Central memory CD8-positive, alpha-beta T cell (primary cell): Measurements from ENCODE around the gene PSMB7.

Experiments
- ATAC-seq: fragments of 150-1000 bp; cut with Tn5 transposase; replicated peaks from 2 replicates; pipeline ENCODE4 v1.10.0; 2022; ENCODE audit warnings: mild to moderate bottlenecking, moderate FRiP score, moderate number of reproducible peaks; ENCODE audit not compliant: poor library complexity, severe bottlenecking; ENCODE audit errors: extremely low read depth
- DNase-seq, 2 donors: peaks; one replicate each; pipeline ENCODE4 v3.0.0; 2021; ENCODE audit warnings: low spot score in 2 of 2
- H3K27ac Mint-ChIP-seq: one replicate; pipeline ENCODE4 v1.8.0; 2022; ENCODE audit warnings: low read depth, mild to moderate bottlenecking, moderate library complexity, mixed read lengths
- H3K27me3 Mint-ChIP-seq: one replicate; pipeline ENCODE4 v1.8.0; 2022; ENCODE audit warnings: mixed read lengths
- H3K36me3 Mint-ChIP-seq: one replicate; pipeline ENCODE4 v1.8.0; 2022; ENCODE audit warnings: mild to moderate bottlenecking, moderate library complexity, mixed read lengths; ENCODE audit not compliant: insufficient read depth
- H3K4me1 Mint-ChIP-seq: one replicate; pipeline ENCODE4 v1.8.0; 2022; ENCODE audit warnings: mixed read lengths
- H3K4me3 Mint-ChIP-seq: one replicate; pipeline ENCODE4 v1.8.0; 2022; ENCODE audit warnings: mild to moderate bottlenecking, moderate library complexity, mixed read lengths
- H3K9me3 Mint-ChIP-seq: one replicate; pipeline ENCODE4 v1.8.0; 2022; ENCODE audit warnings: mixed read lengths

Gene PSMB7

GRCh38 chr9:124354346-124355038 lies 60.8 kb downstream of the PSMB7 start:
- Mint-ChIP-seq H3K36me3 (peaks cover 39% of the 10 kb centered on the region), H3K9me3 (no peaks in the 10 kb centered on the region), H3K27me3 (no peaks in the 10 kb centered on the region), H3K4me1 (peaks cover 36% of the 10 kb centered on the region), H3K4me3 (no peak overlapping the region), H3K27ac (no peak overlapping the region)
- no peak for DNase-seq
- no peak for ATAC-seq

DNA sequence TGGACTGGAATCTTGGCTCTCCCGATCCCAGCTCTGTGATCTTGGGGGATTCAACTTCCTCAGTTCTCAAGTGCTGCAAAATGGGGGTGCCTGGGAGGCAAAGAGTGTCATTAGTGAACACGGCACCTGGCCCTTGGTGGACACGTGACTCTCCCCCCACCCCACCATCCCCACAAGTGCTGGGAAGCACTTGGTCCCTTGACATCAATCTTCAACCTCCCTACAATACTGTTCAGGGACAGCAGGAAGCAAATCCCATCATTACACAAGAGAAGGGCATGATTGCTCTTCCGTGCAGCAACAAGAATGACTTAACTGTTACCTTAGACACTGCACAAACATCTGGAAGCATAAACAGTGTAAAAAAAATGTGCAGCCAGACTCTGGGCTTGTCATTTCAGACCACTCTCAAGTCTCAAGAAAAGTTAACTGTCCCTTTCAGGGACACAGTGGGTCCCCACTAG lies 61.4 kb downstream of the PSMB7 start:
- no peak overlapping the region for H3K27ac Mint-ChIP-seq
- ATAC-seq (no peak), DNase-seq (no peak)
- no peaks in the 10 kb centered on the region for H3K27me3 Mint-ChIP-seq
- H3K36me3 Mint-ChIP-seq: peaks cover 40% of the 10 kb centered on the region
- H3K9me3 Mint-ChIP-seq: no peaks in the 10 kb centered on the region
- H3K4me3 Mint-ChIP-seq: no peak overlapping the region
- peaks cover 34% of the 10 kb centered on the region for H3K4me1 Mint-ChIP-seq

DNA sequence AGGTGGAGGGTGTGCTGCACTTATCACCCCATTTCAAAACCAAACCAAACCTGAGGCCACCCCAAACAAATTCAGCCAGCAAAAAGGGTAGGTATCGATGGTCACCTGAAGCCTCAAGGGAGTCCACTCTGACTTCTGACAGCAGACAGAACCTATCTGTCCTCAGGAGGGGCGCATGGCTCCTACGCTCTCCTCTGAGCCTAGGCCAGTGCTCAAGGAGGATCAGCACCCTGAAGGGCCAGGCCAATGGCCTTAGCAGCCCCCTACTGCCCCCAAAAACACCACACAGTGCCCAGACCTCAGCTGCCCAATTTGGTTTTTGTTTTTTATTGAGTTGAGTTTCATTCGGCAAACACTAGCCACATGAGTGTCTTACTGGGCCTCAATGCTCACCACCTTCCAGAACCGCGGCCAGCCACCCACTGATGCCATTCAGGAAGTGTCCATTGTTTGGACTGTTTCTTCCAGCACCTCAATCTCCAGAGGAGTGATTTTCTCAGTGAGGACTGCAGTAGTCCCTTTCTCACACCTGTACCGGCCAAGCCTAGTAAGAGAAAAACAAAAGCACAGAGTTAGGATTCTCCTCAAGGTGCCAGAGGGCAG lies 62.0 kb downstream of the PSMB7 start:
- H3K36me3 Mint-ChIP-seq: peaks cover 38% of the 10 kb centered on the region
- DNase-seq (no peak), ATAC-seq (no peak)
- H3K27me3 Mint-ChIP-seq: no peaks in the 10 kb centered on the region
- no peaks in the 10 kb centered on the region for H3K9me3 Mint-ChIP-seq
- H3K27ac Mint-ChIP-seq: no peak overlapping the region
- H3K4me3 Mint-ChIP-seq: no peak overlapping the region
- H3K4me1 Mint-ChIP-seq: peaks cover 28% of the 10 kb centered on the region

DNA sequence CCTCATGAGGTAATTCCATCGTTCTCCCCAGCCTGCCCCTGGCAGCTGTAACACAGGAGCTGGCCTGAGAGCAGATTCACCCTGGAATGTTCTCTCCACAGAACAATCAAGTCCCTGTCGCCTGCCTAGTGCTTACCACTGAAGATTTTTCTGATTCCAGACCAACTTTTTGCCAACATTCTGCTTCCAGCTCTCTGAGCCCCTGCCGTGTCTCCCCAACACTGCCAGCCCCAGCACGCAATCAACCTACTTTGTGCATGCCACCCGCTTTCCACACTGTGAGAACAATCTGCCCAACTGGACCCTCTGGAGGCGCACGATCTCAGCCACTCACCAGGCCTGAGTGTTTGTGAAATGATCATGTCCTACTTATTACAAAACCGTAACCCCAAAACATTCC lies 62.6 kb downstream of the PSMB7 start:
- H3K4me1 Mint-ChIP-seq: peaks cover 21% of the 10 kb centered on the region
- peaks cover 42% of the 10 kb centered on the region for H3K36me3 Mint-ChIP-seq
- peak overlapping the region; percentile 35 for H3K27ac Mint-ChIP-seq
- no peak for ATAC-seq
- no peaks in the 10 kb centered on the region for H3K27me3 Mint-ChIP-seq
- H3K4me3 Mint-ChIP-seq: no peak overlapping the region
- H3K9me3 Mint-ChIP-seq: no peaks in the 10 kb centered on the region
- DNase-seq: no peak

DNA sequence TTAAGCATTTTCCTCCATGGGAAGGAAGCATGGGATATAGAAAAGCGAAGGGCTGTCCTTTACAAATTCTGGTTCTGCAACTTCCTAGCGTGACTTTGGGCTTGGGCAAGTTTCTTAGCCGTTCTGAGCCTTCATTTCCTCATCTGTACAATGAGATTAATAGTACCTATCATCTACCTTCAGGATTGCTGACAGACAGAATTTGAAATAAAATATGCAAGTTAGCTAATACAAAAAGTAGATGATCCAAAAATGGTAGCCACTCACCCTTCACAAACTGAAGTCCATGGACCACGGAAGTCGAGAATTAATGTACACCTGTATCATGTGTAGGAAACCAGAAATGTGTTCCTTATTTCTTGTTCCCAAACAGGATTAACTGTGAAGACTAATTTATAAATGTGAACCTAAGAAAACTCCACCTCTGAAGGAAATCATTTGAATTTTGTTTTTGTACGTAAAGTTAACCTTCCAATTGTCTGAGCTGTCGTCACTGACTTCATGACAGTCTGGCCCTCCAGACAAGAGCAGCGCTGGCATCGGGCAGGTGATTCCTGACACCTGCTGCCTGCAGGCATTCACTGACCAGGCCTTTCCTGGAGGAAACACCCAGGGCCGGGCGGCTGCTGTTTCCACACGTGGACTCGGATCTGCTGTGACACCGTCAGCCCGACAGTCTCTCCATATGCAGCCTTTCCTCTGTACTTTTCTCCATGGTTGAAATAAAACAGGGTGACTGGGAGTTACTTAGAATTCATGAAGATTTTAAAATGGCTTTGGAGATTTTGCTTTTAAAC lies 63.4 kb downstream of the PSMB7 start:
- Mint-ChIP-seq H3K27me3 (no peaks in the 10 kb centered on the region), H3K4me3 (no peak overlapping the region), H3K36me3 (peaks cover 42% of the 10 kb centered on the region), H3K4me1 (peaks cover 14% of the 10 kb centered on the region), H3K9me3 (no peaks in the 10 kb centered on the region), H3K27ac (peak overlapping the region; percentile 13)
- DNase-seq (no peak), ATAC-seq (no peak)

- Mint-ChIP-seq H3K36me3 (peaks cover 40% of the 10 kb centered on the region), H3K27ac (peak overlapping the region; percentile 13), H3K4me3 (no peak overlapping the region), H3K27me3 (no peaks in the 10 kb centered on the region), H3K4me1 (peaks cover 8% of the 10 kb centered on the region), H3K9me3 (no peaks in the 10 kb centered on the region)
- ATAC-seq (no peak), DNase-seq (no peak)
Observed at GRCh38 chr9:124350494-124351263, 64.6 kb downstream of the PSMB7 start.

DNA sequence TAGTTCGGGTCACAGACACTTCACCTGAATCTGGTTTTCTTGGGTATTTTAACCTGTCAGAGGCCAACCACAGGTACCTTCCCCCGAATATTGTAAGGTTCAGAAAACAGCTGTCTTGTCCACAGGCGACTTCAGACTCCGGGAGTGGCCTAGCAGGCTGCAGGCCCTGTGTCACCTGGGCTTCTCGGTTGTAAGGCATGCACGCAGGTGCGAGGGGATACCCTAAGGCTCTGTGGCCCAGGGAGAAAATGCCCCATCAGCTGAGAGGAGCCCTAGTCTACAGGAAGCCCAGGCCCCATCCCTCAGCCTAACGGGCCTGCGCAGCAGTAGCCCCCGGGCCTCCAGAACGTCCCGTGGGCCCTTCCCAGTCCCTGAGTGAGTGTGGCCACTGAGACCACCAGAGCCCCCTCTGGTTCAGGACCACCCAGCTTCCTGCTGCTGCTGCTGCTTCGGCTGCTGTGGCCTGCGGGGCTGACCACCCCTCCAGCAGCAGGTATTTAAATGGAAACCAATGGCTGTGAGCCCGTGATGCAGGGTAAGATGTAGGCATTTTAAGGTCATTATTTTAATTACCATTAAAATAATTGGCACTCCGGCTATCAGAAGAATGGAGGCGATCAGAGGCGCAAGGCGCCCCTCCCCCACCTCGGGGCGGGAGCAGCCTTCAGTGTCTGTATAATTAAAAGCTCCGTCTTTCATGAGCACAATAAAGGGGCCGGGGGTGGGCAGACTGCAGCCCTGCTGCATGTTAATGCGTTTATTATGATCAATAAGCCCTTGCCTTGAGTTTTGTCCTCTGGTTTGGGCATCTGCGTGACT lies 65.4 kb downstream of the PSMB7 start:
- H3K27ac Mint-ChIP-seq: no peak overlapping the region
- peaks cover 8% of the 10 kb centered on the region for H3K4me1 Mint-ChIP-seq
- ATAC-seq: no peak
- H3K9me3 Mint-ChIP-seq: no peaks in the 10 kb centered on the region
- H3K27me3 Mint-ChIP-seq: no peaks in the 10 kb centered on the region
- DNase-seq: no peak
- no peak overlapping the region for H3K4me3 Mint-ChIP-seq
- H3K36me3 Mint-ChIP-seq: peaks cover 38% of the 10 kb centered on the region

GRCh38 chr9:124349267-124349666 lies 66.0 kb downstream of the PSMB7 start:
- ATAC-seq: no peak
- no peak overlapping the region for H3K4me3 Mint-ChIP-seq
- no peaks in the 10 kb centered on the region for H3K9me3 Mint-ChIP-seq

DNA sequence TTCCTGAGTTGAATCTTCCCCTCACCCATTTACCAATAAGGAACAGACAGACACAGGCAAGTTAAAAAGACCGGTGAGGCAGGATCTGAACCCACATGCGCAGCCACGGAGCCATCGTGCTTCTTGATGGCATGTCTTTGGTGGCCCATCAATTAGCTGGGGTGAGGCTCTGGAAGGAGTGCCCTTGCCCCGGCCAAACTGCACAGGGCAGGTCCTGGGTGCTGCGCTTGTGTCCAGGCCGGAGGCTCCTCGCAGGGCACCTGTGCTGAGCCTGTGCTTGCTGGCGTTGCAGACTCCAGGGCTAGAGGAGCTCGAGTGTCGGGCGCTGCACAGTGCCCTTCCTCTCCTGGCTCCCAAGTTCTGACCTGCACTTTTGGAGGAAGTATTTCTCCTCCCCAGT lies 66.4 kb downstream of the PSMB7 start:
- Mint-ChIP-seq H3K4me3 (no peak overlapping the region), H3K27ac (no peak overlapping the region), H3K27me3 (no peaks in the 10 kb centered on the region), H3K4me1 (no peaks in the 10 kb centered on the region), H3K36me3 (peaks cover 35% of the 10 kb centered on the region), H3K9me3 (no peaks in the 10 kb centered on the region)
- no peak for DNase-seq
- ATAC-seq: no peak

More at GRCh38 chr9:124349267-124349666, 66.0 kb downstream of the PSMB7 start:
- Mint-ChIP-seq H3K27ac (no peak overlapping the region), H3K27me3 (no peaks in the 10 kb centered on the region), H3K4me1 (peaks cover 4% of the 10 kb centered on the region), H3K36me3 (peaks cover 36% of the 10 kb centered on the region)
- DNase-seq: no peak

DNA sequence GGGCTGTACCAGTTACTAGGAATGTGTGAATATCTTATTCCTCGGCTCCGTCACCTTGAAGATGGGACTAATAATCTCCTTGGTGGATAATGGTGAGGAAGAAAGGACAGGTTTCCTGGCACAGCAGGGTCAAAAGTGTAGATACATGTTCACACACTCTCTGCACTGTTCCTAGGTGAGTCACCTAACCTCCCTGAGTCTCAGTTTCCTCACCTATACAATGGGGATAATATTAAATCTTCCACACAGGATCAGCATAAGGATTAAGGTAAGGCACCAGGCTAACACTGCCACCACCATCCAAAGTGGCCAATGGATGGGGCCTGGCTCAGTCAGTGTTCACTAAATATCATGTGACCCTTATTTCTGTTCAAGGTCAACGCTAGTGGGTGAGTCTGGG lies 66.9 kb downstream of the PSMB7 start:
- Mint-ChIP-seq H3K27ac (no peak overlapping the region), H3K36me3 (peaks cover 32% of the 10 kb centered on the region), H3K4me1 (no peaks in the 10 kb centered on the region), H3K4me3 (no peak overlapping the region), H3K27me3 (no peaks in the 10 kb centered on the region), H3K9me3 (no peaks in the 10 kb centered on the region)
- DNase-seq (no peak), ATAC-seq (no peak)

- H3K36me3 Mint-ChIP-seq: peaks cover 32% of the 10 kb centered on the region
- H3K9me3 Mint-ChIP-seq: no peaks in the 10 kb centered on the region
- H3K27me3 Mint-ChIP-seq: no peaks in the 10 kb centered on the region
- DNase-seq: no peak
- no peaks in the 10 kb centered on the region for H3K4me1 Mint-ChIP-seq
- ATAC-seq: no peak
- H3K4me3 Mint-ChIP-seq: no peak overlapping the region
- no peak overlapping the region for H3K27ac Mint-ChIP-seq
Observed at GRCh38 chr9:124347968-124348358, 67.3 kb downstream of the PSMB7 start.
